Right renal cortex interstitium (tissue), 3 donors: ENCODE data around the gene IFI6. TPM values are rescaled to one million over a fixed set of nuclear protein-coding genes. Genes with fewer than 3 reads are reported as not detected.

ENCODE experiments used
- polyA plus RNA-seq, 3 donors: library from polyadenylated mRNA; unstranded; fragments of 120-200 nt; gene quantifications; one replicate each; pipeline ENCODE4 v1.2.1, GENCODE V29; 2013; ENCODE audit not compliant: insufficient read length in 3 of 3

Gene IFI6
- polyA plus RNA-seq, 3 donors: 18.2 to 24.0 (median 20.3) TPM

Other genes with a start within 250 kb of the IFI6 start
- gene WASF2, start 182.0 kb downstream of the IFI6 start, polyA plus RNA-seq: 100 to 1,000 TPM; 134 to 154 (median 140) TPM
- gene AHDC1, start 68.0 kb downstream of the IFI6 start, polyA plus RNA-seq: 10 to 100 TPM; 31.7 to 36.1 (median 36.1) TPM
- gene FGR, start 37.0 kb downstream of the IFI6 start, polyA plus RNA-seq: 1 to 10 TPM; 1.4 to 1.8 (median 1.7) TPM
- 10 to 100 TPM; 12.6 to 13.6 (median 12.9) TPM for gene FAM76A, start 53.8 kb upstream of the IFI6 start, polyA plus RNA-seq
- 10 to 100 TPM; 45.2 to 46.2 (median 45.7) TPM for gene STX12, start 101.0 kb upstream of the IFI6 start, polyA plus RNA-seq
- gene PPP1R8, start 158.6 kb upstream of the IFI6 start, polyA plus RNA-seq: 10 to 100 TPM; 65.1 to 70.0 (median 67.5) TPM
- gene THEMIS2, start 200.4 kb upstream of the IFI6 start, polyA plus RNA-seq: 1 to 10 TPM; 2.7 to 3.3 (median 3.2) TPM
- gene RPA2, start 242.4 kb upstream of the IFI6 start, polyA plus RNA-seq: 10 to 100 TPM; 73.1 to 78.0 (median 77.2) TPM